D721Med (cell line): Measurements from ENCODE around the gene TBC1D22A.

Experiments
- DNase-seq: peaks from one replicate; pipeline ENCODE4 v3.0.0; 2011; ENCODE audit warnings: low spot score; ENCODE audit not compliant: insufficient read length
- FAIRE-seq: peaks from 2 replicates; lab custom pipeline; 2011; peaks lifted over from hg19 to GRCh38; lab: Jason Lieb, UNC
- TF ChIP-seq, protein P1 (sequence below): IDR thresholded peaks from 2 replicates; pipeline ENCODE4 v1.5.1; 2012; ENCODE audit warnings: mild to moderate bottlenecking, control low read depth; ENCODE audit not compliant: insufficient read depth; ENCODE audit errors: missing control alignments

Gene TBC1D22A

GRCh38 chr22:46846832-46847355 lies 84.4 kb downstream of the TBC1D22A start:
- TF ChIP-seq, protein P1, sequence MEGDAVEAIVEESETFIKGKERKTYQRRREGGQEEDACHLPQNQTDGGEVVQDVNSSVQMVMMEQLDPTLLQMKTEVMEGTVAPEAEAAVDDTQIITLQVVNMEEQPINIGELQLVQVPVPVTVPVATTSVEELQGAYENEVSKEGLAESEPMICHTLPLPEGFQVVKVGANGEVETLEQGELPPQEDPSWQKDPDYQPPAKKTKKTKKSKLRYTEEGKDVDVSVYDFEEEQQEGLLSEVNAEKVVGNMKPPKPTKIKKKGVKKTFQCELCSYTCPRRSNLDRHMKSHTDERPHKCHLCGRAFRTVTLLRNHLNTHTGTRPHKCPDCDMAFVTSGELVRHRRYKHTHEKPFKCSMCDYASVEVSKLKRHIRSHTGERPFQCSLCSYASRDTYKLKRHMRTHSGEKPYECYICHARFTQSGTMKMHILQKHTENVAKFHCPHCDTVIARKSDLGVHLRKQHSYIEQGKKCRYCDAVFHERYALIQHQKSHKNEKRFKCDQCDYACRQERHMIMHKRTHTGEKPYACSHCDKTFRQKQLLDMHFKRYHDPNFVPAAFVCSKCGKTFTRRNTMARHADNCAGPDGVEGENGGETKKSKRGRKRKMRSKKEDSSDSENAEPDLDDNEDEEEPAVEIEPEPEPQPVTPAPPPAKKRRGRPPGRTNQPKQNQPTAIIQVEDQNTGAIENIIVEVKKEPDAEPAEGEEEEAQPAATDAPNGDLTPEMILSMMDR = no peak
- DNase-seq = no peak
- no peak for FAIRE-seq

DNA sequence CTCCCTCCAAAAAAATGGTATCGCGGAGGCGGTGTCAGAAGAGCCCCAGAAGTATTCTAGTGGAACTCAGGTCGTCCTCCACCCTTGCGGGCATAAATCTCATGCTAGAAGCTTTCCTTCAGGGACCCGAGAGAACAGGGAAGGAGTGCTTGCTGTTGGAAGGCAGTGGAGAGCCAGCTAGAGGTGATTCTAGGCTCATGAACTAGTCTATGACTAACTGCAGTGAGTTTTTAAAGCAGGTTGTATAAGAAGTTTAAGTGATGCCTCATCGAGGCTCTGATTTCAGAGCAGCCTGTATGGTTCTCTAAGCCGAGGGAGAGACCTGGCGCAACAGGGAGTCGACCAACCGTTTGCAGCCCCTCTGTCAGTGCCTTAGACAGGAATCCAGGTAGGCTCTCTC lies 85.7 kb downstream of the TBC1D22A start:
- FAIRE-seq = no peak
- DNase-seq = no peak
- TF ChIP-seq, protein P1 = no peak

DNA sequence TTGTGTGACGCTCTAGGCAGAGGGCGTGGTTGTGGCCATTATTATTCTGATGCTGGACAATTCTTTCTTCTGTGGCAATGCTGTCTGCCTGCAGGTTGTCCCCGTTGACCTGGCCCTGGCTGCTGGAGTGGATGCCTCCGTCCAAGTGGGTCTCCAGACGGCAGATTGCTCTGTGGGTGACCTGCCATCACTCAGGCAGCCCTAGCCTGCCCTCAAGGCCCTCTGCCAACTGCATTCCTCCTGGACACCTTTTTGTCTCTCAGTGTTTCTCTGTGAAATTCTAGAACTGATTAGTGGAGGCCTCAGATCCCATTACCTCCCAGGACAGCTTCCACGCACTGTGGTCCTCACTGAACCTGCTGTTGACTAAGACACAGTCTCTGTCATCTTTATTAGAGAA lies 86.7 kb downstream of the TBC1D22A start:
- FAIRE-seq (no peak), DNase-seq (no peak)
- TF ChIP-seq, protein P1 = no peak

DNA sequence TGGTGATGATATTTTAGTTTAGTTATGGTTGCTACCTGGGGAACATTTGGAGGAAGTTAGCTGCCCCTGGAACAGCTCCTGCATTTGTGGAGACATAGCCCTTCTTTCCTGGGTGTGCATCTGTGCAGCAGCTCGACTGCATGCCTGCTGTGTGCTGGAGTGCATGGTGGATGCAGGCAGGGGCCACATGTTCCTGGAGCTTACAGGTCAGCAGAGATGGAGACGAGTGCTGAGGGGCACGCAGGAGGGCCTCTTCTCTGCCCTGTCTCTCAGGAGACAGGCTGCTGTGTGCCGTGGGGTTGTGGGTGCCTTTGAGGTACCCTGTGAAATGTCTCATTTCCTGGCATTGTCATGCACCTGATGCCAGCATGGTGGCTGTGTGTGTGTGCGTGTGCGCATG lies 87.5 kb downstream of the TBC1D22A start:
- FAIRE-seq (no peak), DNase-seq (no peak)
- TF ChIP-seq, protein P1 = no peak

DNA sequence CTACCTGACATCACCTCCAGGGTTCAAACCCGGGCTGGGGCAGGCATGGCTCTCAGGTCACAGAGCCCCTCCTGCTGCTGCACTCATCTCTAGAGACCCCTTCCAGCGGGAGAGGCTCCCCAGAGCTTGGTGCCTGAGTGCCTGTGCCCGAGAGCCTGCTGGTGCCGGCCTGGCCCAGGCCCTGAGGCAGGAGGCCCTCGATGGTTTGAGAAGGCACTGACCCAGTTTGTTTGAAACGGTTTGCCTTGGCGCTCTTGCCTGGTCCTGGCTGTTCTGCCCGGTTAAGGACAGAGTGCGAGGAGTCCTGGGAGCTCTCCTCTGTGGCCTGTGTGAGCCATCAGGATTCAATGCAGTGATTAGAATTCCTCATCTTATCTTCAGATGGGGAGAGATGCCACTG lies 88.9 kb downstream of the TBC1D22A start:
- FAIRE-seq = no peak

DNA sequence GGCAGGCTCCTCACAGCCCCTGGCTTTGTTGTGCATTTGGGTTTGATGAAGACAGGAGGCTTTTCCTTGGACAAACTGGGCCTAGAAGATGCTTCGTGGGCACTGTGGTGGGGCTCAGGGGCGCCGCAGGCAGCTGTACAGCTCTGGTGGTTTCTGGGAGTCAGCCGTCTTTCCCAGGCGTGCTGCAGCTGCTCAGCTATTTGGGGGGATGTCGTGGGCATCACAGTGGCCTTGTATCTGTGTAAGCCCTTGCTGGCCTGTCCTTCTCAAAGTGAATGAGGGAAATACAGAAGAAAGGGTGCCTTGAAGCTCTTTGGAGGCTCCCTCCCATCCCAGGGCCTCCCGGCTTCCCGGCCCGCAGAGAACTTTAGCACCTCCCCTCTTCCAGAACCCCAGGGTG lies 89.5 kb downstream of the TBC1D22A start:
- no peak for FAIRE-seq
- DNase-seq = no peak
- TF ChIP-seq, protein P1 = no peak

More for the DNA sequence above, 88.9 kb downstream of the TBC1D22A start:
- DNase-seq = no peak
- TF ChIP-seq, protein P1 = no peak

DNA sequence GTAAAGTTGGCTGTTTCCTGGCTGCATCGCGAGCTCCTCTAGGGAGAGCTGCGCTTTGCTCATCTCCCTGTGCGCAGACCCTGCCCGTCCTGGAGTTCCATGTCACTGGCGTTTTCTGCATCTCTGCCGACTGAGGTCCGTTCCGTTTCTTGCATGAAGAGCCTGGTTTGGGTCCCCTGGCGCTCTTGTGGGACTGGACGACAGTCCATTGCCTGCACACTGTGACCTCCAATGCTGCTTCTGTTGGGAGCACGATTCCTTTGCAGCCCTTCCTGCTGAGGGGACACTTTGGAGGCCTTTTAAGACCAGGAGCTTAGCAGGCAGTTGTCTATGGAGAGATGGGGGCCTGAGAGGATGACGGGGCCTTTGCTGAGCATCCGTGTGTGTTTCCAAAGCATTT lies 90.3 kb downstream of the TBC1D22A start:
- no peak for DNase-seq
- FAIRE-seq = no peak
- TF ChIP-seq, protein P1 = no peak
